ENCODE results near the gene RMDN2. TPM values are rescaled to one million over a fixed set of nuclear protein-coding genes. Genes with fewer than 3 reads are reported as not detected.

Gene RMDN2
- total RNA-seq, 1 donor from 2014 or later: 9.0 TPM

DNA sequence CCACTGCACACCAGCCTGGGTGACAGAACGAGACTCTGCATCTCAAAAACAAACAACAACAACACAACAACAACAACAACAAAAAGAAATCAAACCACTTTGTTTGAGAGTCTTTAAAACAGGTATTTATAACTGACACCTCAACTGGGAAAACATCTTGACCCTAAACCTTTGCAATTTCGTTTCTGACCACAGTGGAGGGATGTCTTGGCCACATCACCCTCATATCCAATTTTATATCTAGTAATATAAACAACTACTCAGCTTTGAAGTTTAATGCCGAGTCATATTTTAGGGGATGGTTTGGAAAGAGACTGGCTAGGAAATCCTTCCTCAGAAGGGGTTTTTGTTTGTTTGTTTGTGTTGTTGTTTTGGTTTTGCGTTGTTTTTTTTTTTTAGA lies 37.8 kb upstream of the RMDN2 start:
- Mint-ChIP-seq H3K4me1 (no peaks in the 10 kb centered on the region), H3K27ac (no peak overlapping the region), H3K36me3 (no peaks in the 10 kb centered on the region), H3K4me3 (no peak overlapping the region), H3K9me3 (no peaks in the 10 kb centered on the region), H3K27me3 (ENCODE audit: low read depth) (peaks cover 25% of the 10 kb centered on the region)
- DNase-seq (ENCODE audit: low spot score in 2 of 2, unreplicated experiment in 2 of 2): no peak
- TF ChIP-seq, protein P1, sequence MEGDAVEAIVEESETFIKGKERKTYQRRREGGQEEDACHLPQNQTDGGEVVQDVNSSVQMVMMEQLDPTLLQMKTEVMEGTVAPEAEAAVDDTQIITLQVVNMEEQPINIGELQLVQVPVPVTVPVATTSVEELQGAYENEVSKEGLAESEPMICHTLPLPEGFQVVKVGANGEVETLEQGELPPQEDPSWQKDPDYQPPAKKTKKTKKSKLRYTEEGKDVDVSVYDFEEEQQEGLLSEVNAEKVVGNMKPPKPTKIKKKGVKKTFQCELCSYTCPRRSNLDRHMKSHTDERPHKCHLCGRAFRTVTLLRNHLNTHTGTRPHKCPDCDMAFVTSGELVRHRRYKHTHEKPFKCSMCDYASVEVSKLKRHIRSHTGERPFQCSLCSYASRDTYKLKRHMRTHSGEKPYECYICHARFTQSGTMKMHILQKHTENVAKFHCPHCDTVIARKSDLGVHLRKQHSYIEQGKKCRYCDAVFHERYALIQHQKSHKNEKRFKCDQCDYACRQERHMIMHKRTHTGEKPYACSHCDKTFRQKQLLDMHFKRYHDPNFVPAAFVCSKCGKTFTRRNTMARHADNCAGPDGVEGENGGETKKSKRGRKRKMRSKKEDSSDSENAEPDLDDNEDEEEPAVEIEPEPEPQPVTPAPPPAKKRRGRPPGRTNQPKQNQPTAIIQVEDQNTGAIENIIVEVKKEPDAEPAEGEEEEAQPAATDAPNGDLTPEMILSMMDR (IDR thresholded peaks at IDR 0.05; ENCODE audit: unreplicated experiment): no peak

DNA sequence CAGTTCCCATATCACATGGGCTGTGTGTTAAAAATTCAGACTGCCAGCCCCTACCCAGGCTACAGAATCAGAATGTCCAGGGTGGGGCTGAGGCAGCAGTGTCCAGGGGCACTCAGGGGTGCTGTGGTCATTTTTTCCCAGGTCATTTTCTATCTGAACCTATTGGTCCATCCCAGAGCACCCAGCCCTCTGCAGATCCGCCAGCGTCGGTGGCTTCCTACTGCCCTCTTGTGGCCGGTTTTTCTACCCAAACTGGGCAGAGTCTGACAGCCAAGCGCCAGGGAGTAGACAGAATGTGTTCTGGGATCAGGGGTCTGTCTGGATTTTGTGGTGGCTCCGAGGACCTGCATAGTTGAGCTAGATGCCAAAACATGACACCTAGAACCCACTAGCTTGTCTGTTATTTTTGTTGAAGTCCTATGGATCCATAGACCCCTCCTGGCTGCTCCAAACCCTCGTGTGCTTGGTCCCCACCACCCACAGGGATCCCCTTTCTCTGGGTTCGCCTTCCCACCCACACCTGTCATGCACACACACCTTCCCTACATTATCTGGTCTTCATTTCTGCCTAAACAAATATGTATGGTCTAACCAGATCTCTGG lies 34.1 kb upstream of the RMDN2 start:
- H3K27me3 Mint-ChIP-seq (ENCODE audit: low read depth): peaks cover 12% of the 10 kb centered on the region
- no peak overlapping the region for H3K27ac Mint-ChIP-seq
- no peaks in the 10 kb centered on the region for H3K36me3 Mint-ChIP-seq
- TF ChIP-seq, protein P1 (IDR thresholded peaks at IDR 0.05; ENCODE audit: unreplicated experiment): peak; percentile 72
- peaks cover 9% of the 10 kb centered on the region for H3K4me1 Mint-ChIP-seq
- no peaks in the 10 kb centered on the region for H3K9me3 Mint-ChIP-seq
- H3K4me3 Mint-ChIP-seq: no peak overlapping the region
- DNase-seq (ENCODE audit: low spot score in 2 of 2, unreplicated experiment in 2 of 2): peak; percentile 53 to 77

DNA sequence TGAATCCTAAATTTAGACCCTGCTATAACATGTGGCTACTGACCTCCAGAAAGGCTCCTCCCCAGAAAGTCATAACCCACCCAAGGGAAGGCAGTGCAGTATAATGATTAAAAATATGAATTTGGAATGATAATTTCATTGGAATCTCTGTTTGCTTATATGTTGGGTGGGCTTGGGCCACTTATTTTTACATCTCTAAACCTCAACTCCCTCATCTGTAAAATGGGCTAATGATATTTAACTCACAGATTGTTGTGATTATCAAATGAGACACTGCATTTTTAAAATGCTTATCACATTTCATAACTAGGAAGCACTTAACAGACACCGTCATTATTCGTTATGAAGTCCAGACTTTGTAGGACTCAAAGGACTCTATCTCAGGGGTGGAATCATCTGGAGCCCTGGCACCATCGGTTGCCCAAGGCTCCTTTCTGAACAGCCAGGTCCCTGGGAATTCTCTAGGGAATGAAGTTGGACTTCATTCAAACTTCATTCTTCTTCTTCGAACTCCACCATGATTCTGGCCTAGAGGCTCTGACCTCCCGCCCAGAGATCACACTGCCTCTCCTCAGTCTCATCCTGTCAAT lies 33.1 kb upstream of the RMDN2 start:
- Mint-ChIP-seq H3K27me3 (ENCODE audit: low read depth) (peaks cover 6% of the 10 kb centered on the region), H3K27ac (no peak overlapping the region), H3K36me3 (no peaks in the 10 kb centered on the region), H3K4me1 (peaks cover 9% of the 10 kb centered on the region), H3K4me3 (no peak overlapping the region), H3K9me3 (no peaks in the 10 kb centered on the region)
- DNase-seq (ENCODE audit: low spot score in 2 of 2, unreplicated experiment in 2 of 2): no peak
- TF ChIP-seq, protein P1 (IDR thresholded peaks at IDR 0.05; ENCODE audit: unreplicated experiment): no peak

DNA sequence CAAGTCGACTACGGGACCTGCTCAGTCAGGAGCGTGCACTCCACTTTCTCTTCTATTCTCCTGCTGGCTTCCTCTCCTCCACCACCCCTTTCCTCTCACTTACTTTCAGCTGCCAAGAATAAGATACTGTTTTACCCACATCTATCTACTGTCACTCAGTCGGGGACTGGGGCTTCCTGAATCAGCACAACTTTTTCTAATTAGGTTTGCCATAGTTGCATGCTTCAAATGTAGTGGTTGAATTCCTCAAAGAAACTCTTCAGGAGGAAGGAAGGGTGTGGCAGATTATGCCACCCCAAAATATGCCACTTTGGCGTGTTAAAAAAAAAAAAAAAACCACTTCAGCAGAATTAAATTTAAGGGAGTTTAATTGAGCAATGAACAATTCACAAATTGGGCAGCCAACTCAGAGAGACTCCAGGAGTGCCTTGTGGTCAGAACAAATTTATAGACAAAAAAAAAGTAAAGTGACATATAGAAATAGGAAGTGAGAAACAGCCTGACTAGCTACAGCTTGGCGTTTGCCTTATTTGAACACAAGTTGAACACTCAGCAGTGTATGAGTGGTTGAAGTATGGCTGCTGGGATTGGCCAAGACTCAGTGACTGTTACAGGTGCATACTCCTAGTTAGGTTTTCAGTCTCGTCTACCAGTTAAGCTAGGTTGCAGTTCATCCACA lies 32.5 kb upstream of the RMDN2 start:
- Mint-ChIP-seq H3K9me3 (no peaks in the 10 kb centered on the region), H3K36me3 (no peaks in the 10 kb centered on the region), H3K27me3 (ENCODE audit: low read depth) (peaks cover 6% of the 10 kb centered on the region), H3K27ac (no peak overlapping the region), H3K4me3 (no peak overlapping the region), H3K4me1 (peaks cover 9% of the 10 kb centered on the region)
- DNase-seq (ENCODE audit: low spot score in 2 of 2, unreplicated experiment in 2 of 2): no peak
- TF ChIP-seq, protein P1 (IDR thresholded peaks at IDR 0.05; ENCODE audit: unreplicated experiment): no peak

DNA sequence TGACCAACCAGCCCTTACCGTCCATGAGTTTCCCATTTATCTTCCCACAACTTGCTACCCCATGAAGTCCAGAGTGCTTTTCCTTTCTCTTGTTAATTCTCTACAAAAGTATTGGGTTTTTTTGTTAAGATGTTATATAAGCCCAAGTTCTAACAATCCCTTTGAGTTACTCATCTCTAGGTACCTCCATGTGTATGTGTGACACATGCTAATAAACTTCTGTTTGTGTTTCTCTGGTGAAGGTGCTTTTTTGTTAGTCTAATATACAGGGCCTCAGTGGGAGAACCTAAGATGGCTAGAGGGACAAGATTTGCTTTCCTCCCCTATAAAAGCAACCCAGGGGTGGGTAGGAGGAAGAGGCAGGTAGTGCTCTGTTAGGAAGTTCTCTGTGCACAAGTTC lies 31.8 kb upstream of the RMDN2 start:
- Mint-ChIP-seq H3K4me3 (no peak overlapping the region), H3K27me3 (ENCODE audit: low read depth) (peaks cover 2% of the 10 kb centered on the region), H3K9me3 (no peaks in the 10 kb centered on the region), H3K27ac (no peak overlapping the region), H3K4me1 (peaks cover 9% of the 10 kb centered on the region), H3K36me3 (no peaks in the 10 kb centered on the region)
- TF ChIP-seq, protein P1 (IDR thresholded peaks at IDR 0.05; ENCODE audit: unreplicated experiment): no peak
- DNase-seq (ENCODE audit: low spot score in 2 of 2, unreplicated experiment in 2 of 2): no peak

Measured in mesothelial cell of epicardium (in vitro differentiated cells).